ENCODE measurements around the gene MARF1. TPM values are rescaled to one million over a fixed set of nuclear protein-coding genes. Genes with fewer than 3 reads are reported as not detected.

Gene MARF1
- total and polyA plus RNA-seq, 3 experiments from 2014 or later: 16.9 to 75.3 (median 69.0) TPM

DNA sequence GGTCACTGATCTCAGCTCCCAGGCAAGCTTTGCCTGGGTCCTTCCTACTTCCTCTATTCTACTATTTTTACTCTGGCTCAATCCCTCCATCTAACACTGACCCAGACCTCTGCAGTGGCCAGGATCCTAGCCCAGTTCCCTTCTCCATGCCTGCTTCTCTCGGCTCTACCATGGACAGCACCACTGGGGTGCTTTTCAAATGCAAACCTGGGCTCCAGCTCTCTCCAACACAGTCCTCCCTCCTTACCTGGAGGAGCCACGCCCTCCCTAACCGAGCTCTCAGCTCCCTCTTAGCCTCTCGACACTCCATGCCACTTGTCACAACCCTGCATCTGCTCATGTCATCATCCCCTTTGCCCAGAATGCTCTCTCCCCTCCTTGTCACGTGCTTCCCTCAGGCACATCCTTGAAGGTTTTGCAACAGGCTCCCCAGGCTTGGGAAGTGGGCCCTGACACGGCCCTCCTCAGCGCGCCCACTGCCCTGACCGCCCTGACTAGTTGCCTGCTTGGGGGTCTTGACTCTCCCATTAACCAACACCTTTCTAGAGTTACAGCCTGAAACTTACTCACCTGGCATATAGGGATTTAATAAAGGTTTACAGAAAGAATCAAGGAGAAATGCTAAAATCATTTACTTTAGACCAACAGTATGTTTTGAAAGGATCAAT lies 41.6 kb downstream of the MARF1 start:
- Mint-ChIP-seq H3K9me3 (no peaks in the 10 kb centered on the region), H3K27ac (peak overlapping the region in 7 of 8 donors; percentile 17 to 80 (median 61)), H3K27me3 (no peaks in the 10 kb centered on the region), H3K4me3 (peak overlapping the region in 1 of 7 donors; percentile 40), H3K4me1 (peaks cover 0 to 11% (median 5%) of the 10 kb centered on the region in 3 donors), H3K36me3 (peaks cover 26 to 99% (median 50%) of the 10 kb centered on the region in 3 donors)
- Histone ChIP-seq H3K27ac (ENCODE audit: low read depth, low read length) (no peak overlapping the region), H3K9me3 (ENCODE audit: low read length) (no peaks in the 10 kb centered on the region), H3K4me3 (ENCODE audit: low read length) (no peak overlapping the region), H3K27me3 (ENCODE audit: insufficient read depth, low read length, poor library complexity, severe bottlenecking) (no peaks in the 10 kb centered on the region), H3K36me3 (ENCODE audit: insufficient read depth, low read length) (peaks cover 76% of the 10 kb centered on the region), H3K4me1 (ENCODE audit: insufficient read depth, low read length) (no peaks in the 10 kb centered on the region)
- ChIA-PET POLR2A (no interaction called here), CTCF (no interaction called here)
- DNase-seq: no peak

DNA sequence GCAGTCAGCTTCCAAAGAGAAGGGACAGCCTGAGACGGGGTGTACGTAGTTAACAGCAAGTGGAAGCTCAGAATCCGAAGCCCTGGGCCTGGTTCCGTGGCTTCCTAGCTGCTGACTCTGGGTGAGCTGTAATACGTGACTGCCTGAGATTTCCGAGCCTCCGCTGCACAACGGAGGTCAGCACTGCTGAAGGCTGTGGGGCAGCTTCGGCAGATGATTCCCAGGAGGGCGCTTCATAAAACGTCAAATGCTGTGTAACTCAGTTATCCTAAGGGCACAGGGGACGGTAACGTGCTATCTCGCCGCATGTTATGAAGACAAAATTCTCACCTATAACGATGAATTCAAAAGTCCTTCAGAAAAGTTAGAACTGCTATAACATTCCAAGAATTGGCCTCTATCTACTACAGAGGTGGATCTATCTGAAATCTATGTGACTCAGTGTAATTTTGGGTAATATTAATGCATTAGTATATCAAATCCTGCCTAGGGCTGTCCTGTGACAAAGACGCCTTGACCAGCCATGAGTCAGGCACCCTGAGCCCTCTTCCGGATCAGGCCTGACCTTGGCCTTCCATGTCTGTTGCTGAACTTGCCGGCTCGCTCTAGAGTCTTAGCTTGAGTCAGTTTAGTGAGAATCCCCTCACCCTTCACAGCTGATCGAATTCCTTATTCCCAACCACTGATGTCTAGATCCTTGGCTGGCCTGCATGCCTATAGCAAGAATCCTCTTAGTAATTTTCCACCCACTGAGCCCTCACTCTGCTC lies 43.5 kb downstream of the MARF1 start:
- DNase-seq: no peak
- H3K27me3 Mint-ChIP-seq: no peaks in the 10 kb centered on the region
- peaks cover 31 to 99% (median 56%) of the 10 kb centered on the region in 3 donors for H3K36me3 Mint-ChIP-seq
- peak overlapping the region in 4 of 8 donors; percentile 8 to 76 (median 32) for H3K27ac Mint-ChIP-seq
- POLR2A ChIA-PET: interaction anchor here (1.2 kb wide), 1 partner anchor 13 kb away, joined by 3 read pairs; no protein-coding TSS in a partner anchor
- peaks cover 9 to 18% (median 10%) of the 10 kb centered on the region in 3 donors for H3K4me1 Mint-ChIP-seq
- Histone ChIP-seq H3K27me3 (ENCODE audit: insufficient read depth, low read length, poor library complexity, severe bottlenecking) (no peaks in the 10 kb centered on the region), H3K4me3 (ENCODE audit: low read length) (no peak overlapping the region), H3K9me3 (ENCODE audit: low read length) (no peaks in the 10 kb centered on the region), H3K4me1 (ENCODE audit: insufficient read depth, low read length) (no peaks in the 10 kb centered on the region), H3K27ac (ENCODE audit: low read depth, low read length) (no peak overlapping the region), H3K36me3 (ENCODE audit: insufficient read depth, low read length) (peaks cover 79% of the 10 kb centered on the region)
- CTCF ChIA-PET: no interaction called here
- no peaks in the 10 kb centered on the region for H3K9me3 Mint-ChIP-seq
- H3K4me3 Mint-ChIP-seq: no peak overlapping the region

GRCh38 chr16:15598648-15599190 lies 44.2 kb downstream of the MARF1 start:
- Mint-ChIP-seq H3K4me3 (no peak overlapping the region), H3K36me3 (peaks cover 28 to 98% (median 54%) of the 10 kb centered on the region in 3 donors), H3K27me3 (no peaks in the 10 kb centered on the region), H3K9me3 (no peaks in the 10 kb centered on the region), H3K27ac (peak overlapping the region in 3 of 8 donors; percentile 34 to 83 (median 76)), H3K4me1 (peaks cover 10 to 21% (median 15%) of the 10 kb centered on the region in 3 donors)
- Histone ChIP-seq H3K27ac (ENCODE audit: low read depth, low read length) (no peak overlapping the region), H3K4me3 (ENCODE audit: low read length) (no peak overlapping the region), H3K36me3 (ENCODE audit: insufficient read depth, low read length) (peaks cover 71% of the 10 kb centered on the region), H3K27me3 (ENCODE audit: insufficient read depth, low read length, poor library complexity, severe bottlenecking) (no peaks in the 10 kb centered on the region), H3K4me1 (ENCODE audit: insufficient read depth, low read length) (no peaks in the 10 kb centered on the region), H3K9me3 (ENCODE audit: low read length) (no peaks in the 10 kb centered on the region)
- CTCF ChIA-PET: no interaction called here
- POLR2A ChIA-PET: no interaction called here
- no peak for DNase-seq

DNA sequence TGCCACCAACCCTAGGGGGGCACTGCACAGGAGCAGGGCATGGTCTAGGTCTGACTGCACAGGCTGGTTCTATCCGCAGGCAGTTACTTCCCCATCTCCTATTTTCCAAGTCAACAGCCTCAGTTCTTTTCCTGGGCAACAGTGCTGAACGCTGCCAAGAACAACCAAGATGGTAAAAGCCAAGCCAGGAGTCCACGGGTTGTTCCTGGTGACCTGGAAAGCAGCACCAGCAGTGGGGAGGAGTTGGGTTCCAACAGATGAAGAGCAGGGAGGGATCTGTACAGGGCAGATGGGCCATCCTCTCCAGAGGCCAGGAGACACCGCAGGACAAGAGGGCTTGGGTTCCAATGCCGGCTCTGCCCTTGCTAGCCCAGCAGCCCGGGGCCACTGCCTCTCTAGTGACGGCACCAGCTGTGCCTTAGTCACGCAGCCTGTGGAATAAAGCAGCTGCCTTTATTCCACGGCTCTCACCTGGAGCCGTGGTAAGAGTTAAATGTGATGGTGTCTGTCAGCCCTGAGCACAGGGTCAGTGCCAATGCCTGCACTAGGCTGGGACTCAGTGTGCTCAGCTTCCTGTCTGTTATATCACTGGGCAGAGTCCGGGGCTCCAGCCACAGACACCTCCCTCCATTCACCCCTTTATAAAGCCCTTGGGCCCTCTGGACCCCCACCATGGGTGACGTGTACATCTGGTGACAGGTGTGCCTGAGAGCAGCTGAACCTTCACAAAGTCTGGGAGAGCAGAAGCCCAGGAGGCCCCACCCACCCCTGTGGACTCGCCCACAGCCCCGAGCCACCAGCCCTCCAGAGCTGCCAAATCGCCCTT lies 44.9 kb downstream of the MARF1 start:
- POLR2A ChIA-PET: no interaction called here
- DNase-seq: no peak
- H3K27me3 ChIP-seq (ENCODE audit: insufficient read depth, low read length, poor library complexity, severe bottlenecking): no peaks in the 10 kb centered on the region
- no peaks in the 10 kb centered on the region for H3K9me3 ChIP-seq (ENCODE audit: low read length)
- CTCF ChIA-PET: no interaction called here
- no peaks in the 10 kb centered on the region for H3K4me1 ChIP-seq (ENCODE audit: insufficient read depth, low read length)
- H3K27ac ChIP-seq (ENCODE audit: low read depth, low read length): no peak overlapping the region
- peaks cover 65% of the 10 kb centered on the region for H3K36me3 ChIP-seq (ENCODE audit: insufficient read depth, low read length)
- H3K4me3 Mint-ChIP-seq: no peak overlapping the region
- no peaks in the 10 kb centered on the region for H3K9me3 Mint-ChIP-seq
- H3K4me1 Mint-ChIP-seq: peaks cover 10 to 24% (median 21%) of the 10 kb centered on the region in 3 donors
- peaks cover 23 to 95% (median 49%) of the 10 kb centered on the region in 3 donors for H3K36me3 Mint-ChIP-seq
- H3K4me3 ChIP-seq (ENCODE audit: low read length): no peak overlapping the region
- peak overlapping the region in 5 of 8 donors; percentile 42 to 54 (median 51) for H3K27ac Mint-ChIP-seq
- H3K27me3 Mint-ChIP-seq: no peaks in the 10 kb centered on the region

DNA sequence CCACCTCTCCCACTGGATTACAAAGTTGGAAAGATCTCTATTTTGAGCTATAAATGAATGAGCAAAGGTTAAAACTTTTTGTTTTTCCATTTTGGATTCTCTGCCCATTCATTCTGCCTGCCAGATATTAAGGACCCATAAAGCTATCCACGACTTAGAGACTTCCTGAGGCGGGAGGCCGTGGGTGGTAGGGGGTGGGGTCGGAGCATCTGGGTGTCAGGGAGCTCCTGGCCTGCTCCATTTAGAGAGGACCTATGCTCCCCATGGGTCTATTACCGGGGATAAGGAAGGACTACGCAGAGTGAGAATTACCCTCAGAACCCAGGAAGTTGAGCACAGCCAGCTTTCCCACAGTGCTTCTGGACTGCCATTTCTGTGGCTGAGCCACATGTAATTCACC lies 45.8 kb downstream of the MARF1 start:
- Mint-ChIP-seq H3K9me3 (no peaks in the 10 kb centered on the region), H3K27me3 (no peaks in the 10 kb centered on the region), H3K4me1 (peaks cover 15 to 29% (median 27%) of the 10 kb centered on the region in 3 donors), H3K36me3 (peaks cover 20 to 88% (median 45%) of the 10 kb centered on the region in 3 donors), H3K27ac (peak overlapping the region in 4 of 8 donors; percentile 29 to 75 (median 50)), H3K4me3 (no peak overlapping the region)
- Histone ChIP-seq H3K4me1 (ENCODE audit: insufficient read depth, low read length) (peaks cover 4% of the 10 kb centered on the region), H3K4me3 (ENCODE audit: low read length) (no peak overlapping the region), H3K27me3 (ENCODE audit: insufficient read depth, low read length, poor library complexity, severe bottlenecking) (no peaks in the 10 kb centered on the region), H3K9me3 (ENCODE audit: low read length) (no peaks in the 10 kb centered on the region), H3K27ac (ENCODE audit: low read depth, low read length) (no peak overlapping the region), H3K36me3 (ENCODE audit: insufficient read depth, low read length) (peaks cover 56% of the 10 kb centered on the region)
- no peak for DNase-seq
- ChIA-PET CTCF (interaction anchor here (0.6 to 1.9 kb wide), 4 partner anchors 18 to 169 kb away, joined by 3 to 6 read pairs (median 4); partner anchors contain the start of gene MARF1), POLR2A (interaction anchor here (0.6 kb wide), 2 partner anchors 50 to 56 kb away, joined by 4 to 5 read pairs; no protein-coding TSS in a partner anchor)

GRCh38 chr16:15594711-15595320 lies 48.1 kb downstream of the MARF1 start:
- POLR2A ChIA-PET: interaction anchor here (0.6 kb wide), 1 partner anchor 1294 kb away, joined by 3 read pairs; no protein-coding TSS in a partner anchor
- DNase-seq: no peak
- H3K27me3 ChIP-seq (ENCODE audit: insufficient read depth, low read length, poor library complexity, severe bottlenecking): no peaks in the 10 kb centered on the region
- no peak overlapping the region for H3K4me3 ChIP-seq (ENCODE audit: low read length)
- no peak overlapping the region for H3K27ac ChIP-seq (ENCODE audit: low read depth, low read length)
- H3K36me3 ChIP-seq (ENCODE audit: insufficient read depth, low read length): peaks cover 33% of the 10 kb centered on the region
- Mint-ChIP-seq H3K27ac (peak overlapping the region in 7 of 8 donors; percentile 41 to 94 (median 77)), H3K27me3 (no peaks in the 10 kb centered on the region), H3K36me3 (peaks cover 17 to 66% (median 32%) of the 10 kb centered on the region in 3 donors), H3K4me1 (peaks cover 33 to 48% (median 39%) of the 10 kb centered on the region in 3 donors), H3K9me3 (no peaks in the 10 kb centered on the region), H3K4me3 (peak overlapping the region in 1 of 7 donors; percentile 67)
- H3K9me3 ChIP-seq (ENCODE audit: low read length): no peaks in the 10 kb centered on the region
- H3K4me1 ChIP-seq (ENCODE audit: insufficient read depth, low read length): peaks cover 25% of the 10 kb centered on the region
- CTCF ChIA-PET: interaction anchor here (1.9 kb wide), 1 partner anchor 48 kb away, joined by 6 read pairs; the partner anchor contains the start of gene MARF1

DNA sequence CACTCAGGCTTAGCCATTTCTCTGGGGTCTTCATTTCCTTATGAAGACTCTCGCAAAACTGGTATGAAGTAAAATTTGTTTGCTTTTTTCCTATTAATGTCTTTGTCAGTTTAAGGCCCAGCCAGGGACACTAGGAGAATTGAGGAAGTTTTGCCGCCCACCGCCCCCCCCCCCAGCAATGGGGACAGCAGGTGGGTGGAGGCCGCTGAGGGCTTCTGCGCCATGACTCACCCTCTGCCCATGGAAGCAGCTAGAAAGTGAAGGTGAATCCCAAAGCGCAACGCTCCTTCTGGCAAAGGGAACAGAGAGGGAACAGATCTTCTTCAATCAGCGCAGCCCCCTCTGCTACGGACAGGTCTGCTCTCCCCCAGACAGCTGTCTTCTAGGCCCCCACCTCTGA lies 49.7 kb downstream of the MARF1 start:
- CTCF ChIA-PET: no interaction called here
- Mint-ChIP-seq H3K4me3 (peak overlapping the region in 1 of 7 donors; percentile 66), H3K27ac (peak overlapping the region; percentile 4 to 94 (median 82)), H3K9me3 (no peaks in the 10 kb centered on the region), H3K4me1 (peaks cover 41 to 55% (median 44%) of the 10 kb centered on the region in 3 donors), H3K36me3 (peaks cover 21 to 61% (median 31%) of the 10 kb centered on the region in 3 donors), H3K27me3 (no peaks in the 10 kb centered on the region)
- no peaks in the 10 kb centered on the region for H3K9me3 ChIP-seq (ENCODE audit: low read length)
- H3K27me3 ChIP-seq (ENCODE audit: insufficient read depth, low read length, poor library complexity, severe bottlenecking): no peaks in the 10 kb centered on the region
- no peak overlapping the region for H3K4me3 ChIP-seq (ENCODE audit: low read length)
- no peak for DNase-seq
- POLR2A ChIA-PET: interaction anchor here (0.8 to 1.4 kb wide), 2 partner anchors 17 to 50 kb away, joined by 3 to 4 read pairs; partner anchors contain the start of gene MARF1
- no peak overlapping the region for H3K27ac ChIP-seq (ENCODE audit: low read depth, low read length)
- peaks cover 27% of the 10 kb centered on the region for H3K36me3 ChIP-seq (ENCODE audit: insufficient read depth, low read length)
- peaks cover 28% of the 10 kb centered on the region for H3K4me1 ChIP-seq (ENCODE audit: insufficient read depth, low read length)

Measured in CD8-positive, alpha-beta memory T cell (primary cell).